ENCODE measurements around the gene MYLIP.

DNA sequence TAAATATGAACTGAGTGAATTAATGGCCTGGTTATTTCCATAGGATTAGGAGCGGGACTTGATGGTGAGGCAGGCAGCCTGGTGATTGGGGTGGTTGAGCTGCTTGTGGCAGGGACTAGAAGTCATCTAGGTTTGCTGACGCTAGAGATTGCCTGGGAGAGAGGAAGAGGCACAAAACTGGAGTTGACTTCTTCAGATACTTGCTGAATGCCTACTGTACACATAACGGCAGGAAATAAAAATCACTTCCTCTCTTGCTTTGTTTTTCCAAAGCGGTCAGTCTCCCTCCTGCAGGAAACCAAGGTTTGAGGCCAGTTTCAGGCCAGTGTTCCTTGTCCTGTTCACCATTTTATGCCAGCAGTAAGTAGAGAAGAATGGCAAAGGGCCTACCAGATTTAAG, 36.7 kb upstream of the MYLIP start:
- TF ChIP-seq, protein P1, sequence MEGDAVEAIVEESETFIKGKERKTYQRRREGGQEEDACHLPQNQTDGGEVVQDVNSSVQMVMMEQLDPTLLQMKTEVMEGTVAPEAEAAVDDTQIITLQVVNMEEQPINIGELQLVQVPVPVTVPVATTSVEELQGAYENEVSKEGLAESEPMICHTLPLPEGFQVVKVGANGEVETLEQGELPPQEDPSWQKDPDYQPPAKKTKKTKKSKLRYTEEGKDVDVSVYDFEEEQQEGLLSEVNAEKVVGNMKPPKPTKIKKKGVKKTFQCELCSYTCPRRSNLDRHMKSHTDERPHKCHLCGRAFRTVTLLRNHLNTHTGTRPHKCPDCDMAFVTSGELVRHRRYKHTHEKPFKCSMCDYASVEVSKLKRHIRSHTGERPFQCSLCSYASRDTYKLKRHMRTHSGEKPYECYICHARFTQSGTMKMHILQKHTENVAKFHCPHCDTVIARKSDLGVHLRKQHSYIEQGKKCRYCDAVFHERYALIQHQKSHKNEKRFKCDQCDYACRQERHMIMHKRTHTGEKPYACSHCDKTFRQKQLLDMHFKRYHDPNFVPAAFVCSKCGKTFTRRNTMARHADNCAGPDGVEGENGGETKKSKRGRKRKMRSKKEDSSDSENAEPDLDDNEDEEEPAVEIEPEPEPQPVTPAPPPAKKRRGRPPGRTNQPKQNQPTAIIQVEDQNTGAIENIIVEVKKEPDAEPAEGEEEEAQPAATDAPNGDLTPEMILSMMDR (IDR thresholded peaks at IDR 0.05), result no peak
- no peak for TF ChIP-seq POLR2A (IDR thresholded peaks at IDR 0.05)
